Gastroesophageal sphincter (tissue), 4 donors: ENCODE measurements around the gene NLK. TPM values are rescaled to one million over a fixed set of nuclear protein-coding genes. Genes with fewer than 3 reads are reported as not detected.
"Not testable (repeated sequence)": the region's sequence is repeated elsewhere in the genome, so short reads cannot be mapped to it uniquely, and the experiment has no call there.

ENCODE experiments used
- ATAC-seq: fragments of 150-250 bp; one replicate; pipeline ENCODE4 v1.9.1; 2016; ENCODE audit warnings: mild to moderate bottlenecking, moderate library complexity
- H3K27ac ChIP-seq, 4 donors: fragments of 200-600 bp; sonication (generic) in 3 of 4; 1 replicate in 3 of 4; 2 replicates in 1 of 4; pipeline ENCODE4 v1.5.1; 2016 to 2019
- H3K27me3 ChIP-seq: fragments of 200-600 bp; sonication (generic); one replicate; pipeline ENCODE4 v1.5.1; 2019
- H3K36me3 ChIP-seq, 2 donors: fragments of 200-600 bp; sonication (generic); one replicate each; pipeline ENCODE4 v1.5.1; 2019; ENCODE audit warnings: control low read depth in 1 of 2
- H3K4me1 ChIP-seq, 3 donors: fragments of 200-600 bp; sonication (generic); 1 replicate in 2 of 3; 2 replicates in 1 of 3; pipeline ENCODE4 v1.5.1; 2016 to 2019; ENCODE audit warnings: control low read depth in 2 of 3
- H3K4me3 ChIP-seq, 2 donors: fragments of 200-600 bp; sonication (generic); one replicate each; pipeline ENCODE4 v1.5.1; 2019; ENCODE audit warnings: mild to moderate bottlenecking in 1 of 2, moderate library complexity in 1 of 2
- H3K9me3 ChIP-seq, 3 donors: fragments of 200-600 bp; sonication (generic); one replicate each; pipeline ENCODE4 v1.5.1; 2017 to 2019; ENCODE audit warnings: control low read depth in 2 of 3
- EP300 ChIP-seq: sonication (generic); formaldehyde crosslinking; IDR thresholded peaks from one replicate; pipeline ENCODE4 v1.6.1; 2017; ENCODE audit warnings: antibody characterized with exemption, mild to moderate bottlenecking
- POLR2A ChIP-seq, 2 donors: fragments of 450-650 bp; IDR thresholded peaks; one replicate each; pipeline ENCODE4 v1.6.1; 2017; ENCODE audit warnings: antibody characterized with exemption in 2 of 2, mild to moderate bottlenecking in 2 of 2, moderate library complexity in 1 of 2
- POLR2AphosphoS5 ChIP-seq: sonication (generic); formaldehyde crosslinking; IDR thresholded peaks from one replicate; pipeline ENCODE4 v1.6.1; 2017; ENCODE audit warnings: antibody characterized with exemption
- WGBS, 2 donors: methylation state at CpG; one replicate each; pipeline ENCODE4 v1.1.5; 2018; ENCODE audit warnings: low coverage in 1 of 2; 5-methylcytosine and 5-hydroxymethylcytosine counted together
- total RNA-seq, 4 donors: library from RNA; depleted of rRNA; stranded (reverse); fragments of >200 nt; gene quantifications; one replicate each; pipeline ENCODE4 v1.1.0, GENCODE V29; 2016
- TF ChIP-seq, protein P1 (sequence below), 4 experiments: fragments of 200-600 bp in 2 of 4; fragments of 450-650 bp in 2 of 4; sonication (generic) in 1 of 4; IDR thresholded peaks; one replicate each; pipeline ENCODE4 v1.5.1; 2017 to 2019; ENCODE audit warnings: antibody characterized with exemption in 4 of 4, mild to moderate bottlenecking in 2 of 4, moderate library complexity in 2 of 4

The NLK gene
- total RNA-seq, 4 donors from 2014 or later: 12.8 to 16.1 (median 13.8) TPM

- Histone ChIP-seq H3K36me3 (peaks cover 3 to 20% of the 10 kb centered on the region in 2 donors), H3K4me1 (no peaks in the 10 kb centered on the region), H3K27ac (no peak overlapping the region), H3K9me3 (no peaks in the 10 kb centered on the region), H3K27me3 (no peaks in the 10 kb centered on the region), H3K4me3 (no peak overlapping the region)
- TF ChIP-seq EP300 (no peak), POLR2AphosphoS5 (no peak), POLR2A (IDR thresholded peaks at IDR 0.05) (no peak)
- TF ChIP-seq, protein P1, sequence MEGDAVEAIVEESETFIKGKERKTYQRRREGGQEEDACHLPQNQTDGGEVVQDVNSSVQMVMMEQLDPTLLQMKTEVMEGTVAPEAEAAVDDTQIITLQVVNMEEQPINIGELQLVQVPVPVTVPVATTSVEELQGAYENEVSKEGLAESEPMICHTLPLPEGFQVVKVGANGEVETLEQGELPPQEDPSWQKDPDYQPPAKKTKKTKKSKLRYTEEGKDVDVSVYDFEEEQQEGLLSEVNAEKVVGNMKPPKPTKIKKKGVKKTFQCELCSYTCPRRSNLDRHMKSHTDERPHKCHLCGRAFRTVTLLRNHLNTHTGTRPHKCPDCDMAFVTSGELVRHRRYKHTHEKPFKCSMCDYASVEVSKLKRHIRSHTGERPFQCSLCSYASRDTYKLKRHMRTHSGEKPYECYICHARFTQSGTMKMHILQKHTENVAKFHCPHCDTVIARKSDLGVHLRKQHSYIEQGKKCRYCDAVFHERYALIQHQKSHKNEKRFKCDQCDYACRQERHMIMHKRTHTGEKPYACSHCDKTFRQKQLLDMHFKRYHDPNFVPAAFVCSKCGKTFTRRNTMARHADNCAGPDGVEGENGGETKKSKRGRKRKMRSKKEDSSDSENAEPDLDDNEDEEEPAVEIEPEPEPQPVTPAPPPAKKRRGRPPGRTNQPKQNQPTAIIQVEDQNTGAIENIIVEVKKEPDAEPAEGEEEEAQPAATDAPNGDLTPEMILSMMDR (IDR thresholded peaks at IDR 0.05): no peak
- WGBS, 2 donors: 46 to 50% methylated on average over 1 of the region's 1 CpG
- no peak for ATAC-seq
These were observed 138.0 kb downstream of the NLK start for GRCh38 chr17:28180449-28180848.

- H3K4me3 ChIP-seq: no peak overlapping the region
- no peaks in the 10 kb centered on the region for H3K27me3 ChIP-seq
- no peak for TF ChIP-seq POLR2A (IDR thresholded peaks at IDR 0.05)
- TF ChIP-seq EP300: no peak
- TF ChIP-seq, protein P1 (IDR thresholded peaks at IDR 0.05): no peak
- no peak for TF ChIP-seq POLR2AphosphoS5
- H3K4me1 ChIP-seq: no peaks in the 10 kb centered on the region
- 100% methylated on average over 2 to 6 of the region's 9 CpGs for WGBS, 2 donors
- H3K36me3 ChIP-seq: peaks cover 3 to 31% of the 10 kb centered on the region in 2 donors
- ATAC-seq: no peak
- no peaks in the 10 kb centered on the region for H3K9me3 ChIP-seq
- H3K27ac ChIP-seq: no peak overlapping the region
These were observed 139.1 kb downstream of the NLK start for GRCh38 chr17:28181568-28181967.

GRCh38 chr17:28182559-28182958 is 140.1 kb downstream of the NLK start:
- 47 to 55% methylated on average over 1 of the region's 1 CpG for WGBS, 2 donors
- Histone ChIP-seq H3K4me3 (no peak overlapping the region), H3K27me3 (no peaks in the 10 kb centered on the region), H3K27ac (no peak overlapping the region), H3K4me1 (no peaks in the 10 kb centered on the region), H3K9me3 (no peaks in the 10 kb centered on the region), H3K36me3 (peaks cover 3 to 28% of the 10 kb centered on the region in 2 donors)
- ATAC-seq: no peak
- TF ChIP-seq EP300: no peak
- no peak for TF ChIP-seq POLR2A (IDR thresholded peaks at IDR 0.05)
- TF ChIP-seq, protein P1 (IDR thresholded peaks at IDR 0.05): no peak
- TF ChIP-seq POLR2AphosphoS5: no peak

DNA sequence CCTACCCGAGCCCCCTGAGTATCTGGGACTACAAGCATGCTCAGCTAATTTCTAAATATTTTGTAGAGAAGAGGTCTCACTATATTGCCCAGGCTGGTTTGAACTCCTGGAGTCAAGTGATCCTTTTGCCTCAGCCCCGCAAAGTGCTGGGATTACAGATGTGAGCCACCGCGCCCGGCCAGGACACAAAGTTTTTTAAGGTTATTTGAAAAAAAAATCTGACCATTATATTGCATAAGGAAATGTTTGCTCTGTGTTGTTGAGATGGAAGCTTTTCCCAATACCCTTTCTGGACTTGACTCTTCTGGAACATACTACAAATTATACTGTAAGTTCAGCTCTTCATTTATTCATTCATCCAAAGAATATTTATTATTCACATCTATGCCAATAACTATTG is 143.2 kb downstream of the NLK start:
- H3K4me3 ChIP-seq: no peak overlapping the region
- H3K4me1 ChIP-seq: no peaks in the 10 kb centered on the region
- no peak overlapping the region for H3K27ac ChIP-seq
- TF ChIP-seq POLR2AphosphoS5 (no peak), POLR2A (IDR thresholded peaks at IDR 0.05) (no peak), EP300 (no peak)
- TF ChIP-seq, protein P1 (IDR thresholded peaks at IDR 0.05): no peak
- ATAC-seq: no peak
- 96 to 100% methylated on average over 1 to 4 of the region's 5 CpGs for WGBS, 2 donors
- no peaks in the 10 kb centered on the region for H3K27me3 ChIP-seq
- H3K9me3 ChIP-seq: no peaks in the 10 kb centered on the region
- peaks cover 0 to 33% of the 10 kb centered on the region in 2 donors for H3K36me3 ChIP-seq

DNA sequence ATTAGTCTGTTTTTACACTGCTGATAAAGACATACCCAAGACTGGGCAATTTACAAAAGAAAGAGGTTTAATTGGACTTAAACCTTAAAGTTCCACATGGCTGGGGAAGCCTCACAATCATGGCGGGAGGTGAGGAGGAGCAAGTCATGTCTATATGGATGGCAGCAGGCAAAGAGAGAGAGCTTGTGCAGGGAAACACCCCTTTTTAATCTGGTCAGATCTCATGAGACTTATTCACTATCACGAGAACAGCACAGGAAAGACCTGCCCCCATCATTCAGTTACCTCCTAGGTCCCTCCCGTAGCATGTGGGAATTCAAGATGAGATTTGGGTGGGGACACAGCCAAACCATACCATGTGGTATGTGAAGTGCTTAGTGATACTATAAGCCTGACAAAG is 144.0 kb downstream of the NLK start:
- not testable (repeated sequence) for H3K27ac ChIP-seq, ATAC-seq, H3K4me1 ChIP-seq, H3K4me3 ChIP-seq, H3K9me3 ChIP-seq, H3K27me3 ChIP-seq
- H3K36me3 ChIP-seq: peaks cover 0 to 39% of the 10 kb centered on the region in 2 donors
- 79 to 92% methylated on average over 2 of the region's 3 CpGs for WGBS, 2 donors

- Histone ChIP-seq H3K27ac (no peak overlapping the region), H3K4me1 (no peaks in the 10 kb centered on the region), H3K4me3 (no peak overlapping the region), H3K27me3 (no peaks in the 10 kb centered on the region), H3K9me3 (no peaks in the 10 kb centered on the region), H3K36me3 (peaks cover 0 to 53% of the 10 kb centered on the region in 2 donors)
- no peak for TF ChIP-seq POLR2AphosphoS5
- no peak for TF ChIP-seq EP300
- TF ChIP-seq POLR2A (IDR thresholded peaks at IDR 0.05): no peak
- TF ChIP-seq, protein P1 (IDR thresholded peaks at IDR 0.05): no peak
- 63 to 75% methylated on average over 2 of the region's 2 CpGs for WGBS, 2 donors
- no peak for ATAC-seq
These were observed 145.5 kb downstream of the NLK start for GRCh38 chr17:28187931-28188330.
